ENCODE data around the gene GRK4. TPM values are rescaled to one million over a fixed set of nuclear protein-coding genes. Genes with fewer than 3 reads are reported as not detected.

GRK4 gene
- polyA plus RNA-seq, 1 of the 3 experiments (the other 2 are of a cell fraction): 2.7 TPM

- Histone ChIP-seq H3K9me2 (no peaks in the 10 kb centered on the region), H3K9ac (no peak overlapping the region), H3K4me2 (no peak overlapping the region), H3K27me3 (ENCODE audit: insufficient read depth) (no peaks in the 10 kb centered on the region; the same call in 1 of the 2 replicates), H2AFZ (ENCODE audit: low read depth) (no peak overlapping the region), H3K79me2 (ENCODE audit: insufficient read depth) (no peaks in the 10 kb centered on the region), H3K27ac (ENCODE audit: low read depth in 2 of 2, low read length in 1 of 2) (no peak overlapping the region), H3K36me3 (replicated peaks in 1 of 2; ENCODE audit: control insufficient read depth in 1 of 2, insufficient read depth in 2 of 2, low read length in 1 of 2) (no peaks in the 10 kb centered on the region), H3K9me3 (no peaks in the 10 kb centered on the region), H3F3A (replicated peaks; ENCODE audit: insufficient read depth) (no peaks in the 10 kb centered on the region), H4K20me1 (ENCODE audit: insufficient read depth) (no peaks in the 10 kb centered on the region), H3K4me1 (ENCODE audit: control insufficient read depth in 1 of 2, insufficient read depth in 2 of 2, low read depth in 1 of 2, low read length in 1 of 2) (no peaks in the 10 kb centered on the region), H3K4me3 (ENCODE audit: low read depth in 2 of 2, low read length in 1 of 2) (no peak overlapping the region)
- TF ChIP-seq NRF1 (IDR thresholded peaks at IDR 0.05; ENCODE audit: low read depth, low read length) (no peak), RCOR1 (IDR thresholded peaks at IDR 0.05; ENCODE audit: low read length) (no peak), GABPA (IDR thresholded peaks at IDR 0.05; ENCODE audit: low read depth) (no peak), YY1 (IDR thresholded peaks at IDR 0.05; ENCODE audit: low read depth) (no peak), EP300 (IDR thresholded peaks at IDR 0.05; ENCODE audit: borderline replicate concordance in 1 of 2, low read depth in 1 of 2, low read length in 1 of 2) (no peak), MXI1 (IDR thresholded peaks at IDR 0.05; ENCODE audit: low read depth, low read length) (no peak), USF2 (IDR thresholded peaks at IDR 0.05; ENCODE audit: borderline replicate concordance, low read depth, low read length) (no peak), RFX5 (IDR thresholded peaks at IDR 0.05; ENCODE audit: low read length) (no peak), MEF2A (IDR thresholded peaks at IDR 0.05; ENCODE audit: borderline replicate concordance, low read depth) (no peak), FOSL2 (IDR thresholded peaks at IDR 0.05; ENCODE audit: borderline replicate concordance, low read depth) (no peak), IRF3 (IDR thresholded peaks at IDR 0.05; ENCODE audit: low read depth, low read length) (no peak), USF1 (IDR thresholded peaks at IDR 0.05; ENCODE audit: borderline replicate concordance, low read depth) (no peak), TEAD4 (IDR thresholded peaks at IDR 0.05; ENCODE audit: borderline replicate concordance, insufficient read depth) (no peak), FOXM1 (IDR thresholded peaks at IDR 0.05; ENCODE audit: low read depth) (no peak), RAD21 (IDR thresholded peaks at IDR 0.05; ENCODE audit: low read length) (no peak), CHD2 (IDR thresholded peaks at IDR 0.05; ENCODE audit: low read length, partially characterized antibody) (no peak), NFIC (IDR thresholded peaks at IDR 0.05; ENCODE audit: borderline replicate concordance) (no peak), SIN3A (IDR thresholded peaks at IDR 0.05; ENCODE audit: borderline replicate concordance, low read depth, low read length) (no peak), SMC3 (IDR thresholded peaks at IDR 0.05; ENCODE audit: low read depth, low read length) (no peak)
- CTCF ChIA-PET: interaction anchor here (1.0 kb wide), 1 partner anchor 8 kb away, joined by 4 read pairs; the partner anchor contains the start of gene HTT-AS
- POLR2A ChIA-PET: no interaction called here
- WGBS (ENCODE audit: low lambda C conversion rate): 62% methylated on average over 3 of the region's 3 CpGs
- DNase-seq: no peak
These were observed 102.2 kb downstream of the GRK4 start for GRCh38 chr4:3065551-3065950.
